AML-193 (cell line): ENCODE data around the gene SIRT4.
"Not testable (repeated sequence)": the region's sequence is repeated elsewhere in the genome, so short reads cannot be mapped to it uniquely, and the experiment has no call there.

ENCODE experiments used
- DNase-seq, 2 experiments: peaks; one replicate each; lab custom pipeline; 2025; lab: John Stamatoyannopoulos, UW

Gene SIRT4

GRCh38 chr12:120335447-120335846 is 33.3 kb downstream of the SIRT4 start:
- not testable (repeated sequence) for DNase-seq

GRCh38 chr12:120336392-120336791 is 34.3 kb downstream of the SIRT4 start:
- DNase-seq, result not testable (repeated sequence)

GRCh38 chr12:120337730-120338129 is 35.6 kb downstream of the SIRT4 start:
- DNase-seq, result no peak

- DNase-seq, result no peak
These were observed 37.1 kb downstream of the SIRT4 start for GRCh38 chr12:120339256-120339655.

- DNase-seq, result no peak
These were observed 40.3 kb downstream of the SIRT4 start for GRCh38 chr12:120342175-120343038.

- DNase-seq, result no peak
These were observed 41.0 kb downstream of the SIRT4 start for GRCh38 chr12:120343039-120343537.

- no peak for DNase-seq
These were observed 41.6 kb downstream of the SIRT4 start for GRCh38 chr12:120343692-120344091.

- no peak for DNase-seq
These were observed 43.9 kb downstream of the SIRT4 start for GRCh38 chr12:120346031-120346430.

GRCh38 chr12:120346681-120347080 is 44.6 kb downstream of the SIRT4 start:
- peak in 1 of 2 experiments; percentile 1 for DNase-seq

- DNase-seq, result no peak
These were observed 45.6 kb downstream of the SIRT4 start for GRCh38 chr12:120347766-120348165.

GRCh38 chr12:120350576-120351350 is 48.6 kb downstream of the SIRT4 start:
- DNase-seq, result no peak

- no peak for DNase-seq
These were observed 50.0 kb downstream of the SIRT4 start for GRCh38 chr12:120352117-120352516.

- no peak for DNase-seq
These were observed 51.0 kb downstream of the SIRT4 start for GRCh38 chr12:120353136-120353535.

- no peak for DNase-seq
These were observed 51.6 kb downstream of the SIRT4 start for GRCh38 chr12:120353556-120354317.

- peak; percentile 53 to 63 for DNase-seq
These were observed 54.5 kb downstream of the SIRT4 start for GRCh38 chr12:120356567-120357030.

- no peak for DNase-seq
These were observed 55.0 kb downstream of the SIRT4 start for GRCh38 chr12:120357104-120357503.

- no peak for DNase-seq
These were observed 56.4 kb downstream of the SIRT4 start for GRCh38 chr12:120358412-120359100.

- DNase-seq, result no peak
These were observed 57.0 kb downstream of the SIRT4 start for GRCh38 chr12:120359128-120359527.

GRCh38 chr12:120361506-120362208 is 59.5 kb downstream of the SIRT4 start:
- DNase-seq, result no peak
